ENCODE measurements around the gene DDC.

The DDC gene

DNA sequence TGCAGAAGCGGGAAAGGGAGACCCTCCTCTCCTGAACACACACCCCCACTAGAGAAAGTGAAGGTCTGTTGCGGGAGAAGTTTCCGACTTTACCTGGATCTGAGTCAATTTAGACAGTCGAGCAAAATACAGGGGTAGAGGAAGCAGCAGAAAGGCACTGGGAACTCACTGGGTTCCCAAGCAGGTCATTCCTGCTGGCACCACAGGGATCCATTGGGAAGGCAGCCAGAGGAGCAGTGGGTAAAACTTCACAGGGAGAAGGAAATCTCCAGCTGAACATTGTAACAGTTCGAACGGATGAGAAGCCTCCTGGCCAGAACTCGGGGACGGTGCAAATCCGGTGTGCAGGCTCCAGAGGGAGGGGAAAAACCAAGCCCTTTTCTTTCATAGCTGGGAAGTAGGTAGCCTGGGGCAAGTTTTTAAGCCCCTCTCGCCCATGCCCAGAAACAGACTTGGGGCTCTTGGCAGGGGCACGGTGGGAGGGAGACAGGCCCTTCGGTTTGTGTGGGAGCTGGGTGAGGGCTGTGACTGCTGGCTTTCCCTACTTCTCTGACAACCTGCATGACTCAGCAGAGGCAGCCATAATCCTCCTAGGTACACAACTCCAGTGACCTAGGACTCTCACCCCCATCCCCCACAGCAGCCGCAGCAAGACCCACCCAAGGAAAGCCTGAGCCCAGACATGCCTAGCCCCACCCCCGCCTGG is 51.9 kb downstream of the DDC start:
- no peak for DNase-seq (ENCODE audit: low read depth)

DNA sequence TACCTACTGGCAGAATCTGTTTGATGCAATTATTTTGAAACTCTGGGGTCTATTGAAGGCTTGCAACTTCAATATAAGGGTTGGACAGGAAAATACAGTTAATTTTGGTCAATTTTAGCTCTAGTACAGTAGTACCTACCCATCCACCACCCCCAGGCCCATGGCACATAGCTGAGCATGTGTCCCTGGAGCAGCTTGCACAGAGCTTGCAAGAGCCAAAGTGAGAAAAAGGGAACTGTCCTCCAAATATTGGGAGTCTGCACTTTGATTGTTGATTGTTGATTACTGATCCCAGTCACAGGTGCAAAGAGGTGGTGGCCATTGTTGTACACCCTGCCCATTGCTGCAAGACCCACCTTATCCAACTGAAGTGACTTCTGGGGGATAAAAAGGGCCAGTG is 52.8 kb downstream of the DDC start:
- no peak for DNase-seq (ENCODE audit: low read depth)

DNA sequence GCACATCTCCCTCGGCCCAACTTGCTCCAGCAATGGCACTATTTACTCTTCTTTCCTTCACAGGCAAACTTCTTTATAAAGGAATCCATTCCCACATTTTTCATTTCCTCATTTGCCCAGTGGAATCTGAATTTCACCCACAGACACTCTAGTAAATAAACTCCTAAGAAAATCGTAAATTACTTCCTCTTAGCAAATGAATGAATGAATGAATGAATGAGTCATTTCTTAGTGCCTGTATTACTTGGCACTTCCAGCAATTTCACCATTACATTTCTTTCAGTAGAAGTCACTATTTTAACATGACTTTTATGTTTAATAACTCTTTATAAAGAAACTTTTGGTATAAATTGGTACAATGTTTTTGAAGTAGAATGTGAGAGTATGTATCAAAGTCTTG is 55.7 kb downstream of the DDC start:
- DNase-seq (ENCODE audit: low read depth) = no peak

DNA sequence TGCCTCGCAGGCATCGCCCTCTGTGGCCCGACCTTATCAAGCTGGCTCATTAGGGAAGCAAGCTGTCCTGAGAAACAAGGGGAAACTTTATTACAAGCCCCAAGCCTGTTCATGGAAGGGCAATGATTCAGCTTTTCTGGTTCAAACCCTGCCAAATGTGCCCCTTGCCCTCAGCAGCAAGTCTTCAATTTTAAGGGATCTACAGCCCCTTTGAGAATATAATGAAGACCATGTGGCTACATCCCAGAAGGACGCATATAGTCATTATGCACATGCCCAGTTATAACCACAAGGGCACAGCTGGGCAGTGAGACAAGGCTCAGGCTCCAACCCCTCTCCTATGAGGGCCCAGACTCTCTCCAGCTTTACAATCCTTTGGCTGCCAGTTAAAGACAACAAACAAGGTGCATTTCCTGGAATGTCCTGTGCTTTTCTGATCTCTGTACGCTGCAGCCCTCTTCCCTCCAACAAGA is 56.7 kb downstream of the DDC start:
- no peak for DNase-seq (ENCODE audit: low read depth)

DNA sequence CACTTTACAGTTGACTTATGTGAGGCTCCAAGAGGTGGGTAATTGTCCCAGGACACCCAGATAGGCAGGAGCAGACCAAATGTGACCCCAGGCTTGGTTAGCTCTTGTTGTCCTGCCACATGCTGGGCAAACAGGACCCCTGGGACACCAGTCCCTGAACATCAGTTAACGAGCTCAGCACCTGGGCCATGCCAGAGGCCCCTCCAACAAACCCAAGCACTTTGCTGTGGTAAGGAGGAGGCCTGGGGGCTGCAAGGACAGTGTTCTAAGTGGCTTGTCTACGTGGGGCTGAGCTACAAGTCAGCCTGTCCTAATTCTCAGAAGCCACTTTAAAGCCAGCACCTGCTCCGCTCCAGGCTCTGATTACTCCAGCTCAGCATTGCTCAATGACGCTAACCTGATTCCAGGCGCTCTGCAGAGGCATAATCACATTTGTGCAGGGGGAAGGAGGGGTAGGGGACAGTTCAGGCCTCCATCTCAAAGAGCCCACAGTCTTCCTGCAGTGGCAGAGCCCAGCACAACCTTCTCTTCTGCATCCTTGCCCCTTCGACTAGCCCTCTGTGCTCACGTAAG is 57.2 kb downstream of the DDC start:
- no peak for DNase-seq (ENCODE audit: low read depth)

DNA sequence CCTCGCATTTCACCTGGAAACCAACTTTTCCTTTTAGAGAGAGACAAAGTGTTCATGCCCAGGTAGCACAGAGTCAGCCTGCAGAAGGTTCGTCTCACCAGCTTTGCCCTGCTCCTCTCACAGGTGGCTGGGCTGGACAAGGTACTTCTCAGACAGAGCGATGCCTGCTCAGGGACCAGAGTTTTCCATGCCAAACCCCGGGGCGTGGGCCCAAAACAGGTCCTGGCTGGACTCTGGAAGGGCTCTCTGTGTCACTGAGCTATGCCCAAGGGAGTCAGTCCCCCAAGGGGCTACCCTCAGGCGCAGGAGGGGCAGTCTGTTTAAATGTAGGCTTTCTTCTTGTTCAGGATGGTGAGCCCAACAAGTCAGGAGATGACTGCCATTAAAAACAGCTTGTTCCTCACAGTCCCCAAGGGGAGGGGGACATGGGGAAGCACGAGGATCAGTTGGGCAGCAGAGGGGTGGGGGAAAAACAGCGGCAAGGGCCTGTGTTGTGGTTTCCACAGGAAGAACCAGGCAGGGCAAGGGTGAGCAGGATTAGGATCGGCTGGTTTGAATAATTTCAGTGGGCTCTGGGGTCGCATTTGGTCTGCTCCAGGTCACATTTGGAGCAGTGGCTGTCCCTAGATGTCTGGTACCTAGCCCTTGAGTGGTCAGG is 59.5 kb downstream of the DDC start:
- no peak for DNase-seq (ENCODE audit: low read depth)

DNA sequence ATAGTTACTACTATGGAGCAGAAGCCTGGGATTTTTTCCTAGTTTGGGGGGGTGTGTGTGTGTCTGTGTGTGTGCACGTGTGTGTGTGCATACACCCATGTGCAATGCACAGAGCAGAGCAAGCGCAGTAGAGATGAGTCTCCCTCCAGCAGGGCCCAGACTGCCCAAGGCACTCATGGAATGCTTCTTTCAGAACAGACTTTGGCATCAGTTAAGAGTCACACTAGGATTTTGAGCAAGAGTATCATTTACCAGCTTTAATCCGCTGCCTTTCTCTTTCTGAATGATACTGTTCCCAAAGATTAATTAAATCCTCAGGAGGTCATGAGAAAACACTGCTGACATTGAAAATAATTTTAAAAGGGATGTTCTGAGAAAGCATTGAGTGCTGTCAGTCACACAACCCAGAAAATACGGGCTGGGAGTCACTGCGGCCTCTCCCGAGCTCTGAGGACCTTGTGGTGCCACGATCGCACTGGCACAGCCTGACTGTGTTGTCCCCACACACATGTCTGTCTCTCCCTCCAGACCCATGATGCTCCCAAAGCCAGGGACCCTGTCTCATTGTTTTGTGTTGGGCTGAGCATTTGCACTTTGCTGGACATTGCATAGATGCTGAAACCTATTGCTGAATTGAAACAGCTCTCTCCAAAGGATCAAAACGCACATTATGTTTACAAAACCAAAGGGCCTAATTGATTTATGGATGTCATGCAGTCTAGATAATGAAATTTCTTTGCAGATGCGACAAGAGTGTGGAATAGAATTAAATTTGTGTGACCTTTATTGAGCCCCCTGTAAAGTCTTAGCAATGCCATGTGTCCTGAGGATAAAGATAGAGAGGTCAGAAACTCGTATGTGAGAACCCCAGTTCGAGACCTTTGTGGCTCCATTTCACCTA is 60.3 kb downstream of the DDC start:
- no peak for DNase-seq (ENCODE audit: low read depth)

DNA sequence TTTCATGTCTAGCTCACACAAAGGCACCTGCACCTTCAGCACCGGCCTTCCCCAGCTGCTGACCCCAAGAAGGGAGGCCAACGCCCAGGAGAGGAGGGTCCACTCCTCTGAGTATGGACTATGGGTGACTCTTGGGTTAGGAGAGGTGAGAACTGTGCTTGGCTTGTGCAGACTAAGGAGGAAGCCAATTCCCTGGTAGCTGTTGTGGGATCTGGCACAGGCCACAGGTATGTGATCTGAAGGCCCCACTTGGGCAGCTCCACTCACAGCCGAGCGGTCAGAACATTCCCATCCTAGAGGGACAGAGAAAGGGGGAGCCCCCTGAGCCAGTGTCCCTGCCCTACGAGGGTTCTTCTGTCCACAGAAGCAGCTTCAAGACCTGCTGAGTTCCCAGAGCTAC is 62.3 kb downstream of the DDC start:
- DNase-seq (ENCODE audit: low read depth) = no peak

DNA sequence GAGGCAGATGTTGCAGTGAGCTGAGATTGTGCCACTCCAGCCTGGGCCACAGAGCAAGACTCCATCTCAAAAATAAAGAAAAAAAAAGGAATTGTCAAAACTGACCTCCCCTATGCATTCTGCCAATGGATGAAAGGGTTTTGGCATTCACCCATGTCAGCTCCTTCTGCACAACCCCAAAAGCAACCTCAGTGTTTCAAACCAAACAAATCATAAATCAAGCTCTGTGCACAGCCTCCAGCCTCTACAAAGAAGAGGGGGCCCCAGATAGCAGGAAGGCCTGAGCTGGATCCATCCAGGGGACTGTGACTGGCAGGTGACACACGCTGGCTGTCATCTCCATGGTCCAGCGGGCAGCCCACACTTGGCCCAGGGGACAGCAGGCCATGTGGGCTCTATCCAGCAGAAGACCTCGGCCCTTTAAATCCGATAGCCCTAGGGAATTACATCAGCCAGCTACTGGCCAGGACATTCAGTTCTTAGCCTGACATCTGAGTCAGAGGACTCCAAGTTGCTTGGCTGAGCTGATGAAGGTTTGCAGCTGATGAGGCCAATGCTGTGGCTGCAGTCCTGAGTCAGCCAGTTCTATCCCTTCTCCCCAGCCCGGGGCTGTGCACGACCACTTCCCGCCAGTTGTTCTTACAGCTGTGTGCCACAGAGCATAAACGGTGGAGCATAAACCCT is 63.1 kb downstream of the DDC start:
- DNase-seq (ENCODE audit: low read depth) = no peak

DNA sequence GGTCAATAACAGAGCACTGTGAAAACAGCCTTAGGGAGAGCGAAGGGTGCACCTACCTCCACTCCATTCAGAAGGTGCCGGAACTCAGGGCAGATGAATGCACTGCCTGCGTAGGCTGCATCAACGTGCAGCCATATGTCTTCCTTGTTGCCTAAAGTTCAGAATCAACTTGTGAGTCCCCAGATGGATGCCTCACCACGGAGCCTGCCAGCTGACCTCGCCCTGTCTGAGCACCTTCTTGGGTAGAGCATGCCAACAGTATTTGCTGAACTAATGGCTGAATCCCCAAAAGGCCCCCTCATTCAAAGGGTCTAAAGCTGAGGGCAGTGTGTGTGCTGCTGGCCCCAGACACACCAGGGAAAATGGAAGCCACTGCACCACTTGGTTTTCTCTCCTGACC is 66.1 kb downstream of the DDC start:
- DNase-seq (ENCODE audit: low read depth) = no peak

DNA sequence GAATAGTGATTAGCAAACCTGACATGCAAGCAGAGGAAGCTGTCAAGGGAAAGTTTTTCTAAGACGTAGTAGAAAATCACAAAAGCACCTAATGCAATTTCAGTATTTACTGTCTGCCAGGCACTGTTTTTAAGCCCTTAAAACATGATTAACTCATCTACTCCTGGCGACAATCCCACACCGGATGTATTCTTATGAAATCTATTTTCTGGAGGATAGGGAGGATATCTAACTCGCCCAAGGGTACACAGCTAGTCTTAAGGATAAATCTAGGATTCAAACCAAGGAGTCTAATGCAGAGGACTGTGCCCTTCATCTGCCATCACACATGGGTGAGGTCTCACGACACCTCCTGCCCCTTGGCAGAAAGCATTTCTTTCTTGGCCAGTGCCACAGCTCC is 67.2 kb downstream of the DDC start:
- DNase-seq (ENCODE audit: low read depth) = no peak

DNA sequence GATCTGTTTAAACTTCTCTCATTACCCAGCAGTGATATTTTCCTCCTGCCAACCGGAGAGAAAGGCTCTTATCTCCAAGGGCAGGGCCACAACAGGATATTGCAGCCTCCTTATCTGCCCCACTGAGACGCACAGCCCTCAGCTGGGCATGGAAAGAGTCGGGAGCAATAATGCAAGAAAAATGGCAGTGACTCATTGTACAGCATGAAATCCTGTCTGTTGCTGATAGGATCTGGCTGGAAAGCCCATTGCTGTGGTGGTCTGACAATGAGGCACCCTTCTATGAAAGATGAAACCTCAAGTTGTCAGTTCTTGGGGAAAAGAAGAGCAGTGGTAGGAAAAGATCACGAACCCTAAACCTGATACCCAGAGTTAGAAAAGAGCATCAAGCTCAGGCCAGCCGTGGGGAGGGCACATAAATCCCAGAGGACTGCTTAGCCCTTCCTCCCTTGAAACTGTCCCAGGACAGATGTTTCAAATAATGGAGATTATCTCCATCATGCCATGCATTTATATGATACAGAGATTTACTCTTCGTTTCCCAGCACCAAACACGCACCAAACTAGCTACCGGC is 68.0 kb downstream of the DDC start:
- no peak for DNase-seq (ENCODE audit: low read depth)

DNA sequence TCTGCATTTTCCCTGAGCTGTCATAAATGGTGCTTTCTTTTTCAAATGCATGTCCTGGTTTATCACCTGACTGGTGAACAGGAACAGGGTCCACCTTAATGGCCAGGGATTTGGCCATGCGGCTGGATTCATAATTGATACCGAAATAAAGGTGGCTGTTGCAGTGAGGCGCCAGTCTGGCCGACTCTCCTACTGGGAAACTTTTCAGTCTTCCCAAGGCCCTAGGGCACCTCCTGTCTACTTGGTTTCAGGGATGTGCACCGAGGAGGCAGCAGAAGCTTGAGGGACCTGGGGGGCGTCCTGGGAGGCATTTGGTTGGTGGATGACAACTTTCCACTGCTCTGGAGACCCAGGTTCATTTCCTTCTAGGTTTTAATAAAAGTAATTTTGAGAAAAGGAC is 68.6 kb downstream of the DDC start:
- DNase-seq (ENCODE audit: low read depth) = no peak

DNA sequence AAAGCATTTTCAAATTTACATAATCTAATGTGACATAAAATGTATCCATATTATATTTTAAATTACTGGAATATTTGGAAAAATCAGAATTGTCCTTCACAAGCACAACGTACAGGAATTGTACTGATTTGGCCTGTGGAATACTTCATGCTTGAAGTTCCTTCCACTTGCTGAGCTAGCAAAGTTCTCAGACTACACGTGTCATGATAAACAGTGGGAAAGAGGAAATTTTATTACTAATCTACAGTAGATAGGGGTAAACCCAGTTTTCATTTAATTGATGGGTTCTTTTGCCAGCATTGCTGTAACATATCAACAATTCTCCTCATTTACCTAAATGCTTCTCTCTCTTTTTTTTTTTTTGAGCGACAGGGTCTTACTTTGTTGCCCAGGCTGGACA is 69.5 kb downstream of the DDC start:
- DNase-seq (ENCODE audit: low read depth) = no peak

DNA sequence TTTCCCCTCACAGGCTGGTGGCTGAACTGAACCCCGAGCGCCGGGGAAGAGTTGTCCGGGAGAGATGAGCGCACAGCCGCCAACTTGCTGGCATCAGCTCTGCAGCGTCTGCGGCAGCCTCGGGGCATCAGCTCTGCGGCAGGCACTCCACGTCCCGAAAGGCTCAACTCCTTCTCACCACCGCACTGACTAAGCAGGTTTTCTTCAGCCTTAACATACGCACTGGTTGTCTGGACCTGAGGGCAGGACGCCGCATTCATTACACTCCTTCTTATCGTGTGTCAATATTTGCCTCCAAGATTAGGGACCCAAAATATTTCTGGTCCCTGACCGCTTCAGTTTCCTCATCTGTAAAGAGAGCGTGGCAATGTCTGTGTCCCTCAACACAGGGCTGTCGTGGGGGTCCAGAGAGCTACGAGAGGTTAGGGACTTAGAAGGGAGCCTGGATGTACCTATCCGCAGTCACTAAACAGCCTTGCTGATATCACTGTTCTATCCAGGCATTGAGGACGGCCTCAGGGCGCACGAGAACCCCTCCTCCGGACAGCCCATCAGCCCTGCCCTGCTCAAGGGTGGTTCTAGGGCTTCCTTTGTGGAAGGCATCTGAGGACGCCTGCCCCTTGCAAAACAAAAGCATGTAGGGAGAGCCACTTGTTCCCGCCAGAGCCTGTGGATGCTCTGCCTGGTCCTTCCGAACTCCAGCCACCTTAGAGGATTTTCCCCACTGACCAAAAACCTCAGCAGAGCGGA is 72.3 kb downstream of the DDC start:
- DNase-seq (ENCODE audit: low read depth) = no peak

DNA sequence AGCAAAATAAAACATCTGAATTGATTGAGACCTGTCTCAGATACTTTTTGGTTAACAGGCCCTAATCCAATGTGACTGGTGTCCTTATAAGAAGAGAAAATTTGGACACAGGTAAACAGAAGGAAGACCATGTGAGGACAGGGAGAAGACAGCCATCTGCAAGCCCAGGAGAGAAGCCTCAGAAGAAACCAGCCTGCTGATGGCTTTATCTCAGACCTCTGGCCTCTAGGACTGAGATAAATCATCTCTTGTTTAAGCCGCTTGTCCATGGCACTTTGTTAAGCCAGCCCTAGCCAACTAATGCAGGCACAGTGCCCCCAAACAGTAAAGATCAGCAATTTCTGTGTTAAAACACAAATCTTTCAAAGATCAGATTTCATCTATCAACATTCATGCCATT is 73.3 kb downstream of the DDC start:
- no peak for DNase-seq (ENCODE audit: low read depth)

DNA sequence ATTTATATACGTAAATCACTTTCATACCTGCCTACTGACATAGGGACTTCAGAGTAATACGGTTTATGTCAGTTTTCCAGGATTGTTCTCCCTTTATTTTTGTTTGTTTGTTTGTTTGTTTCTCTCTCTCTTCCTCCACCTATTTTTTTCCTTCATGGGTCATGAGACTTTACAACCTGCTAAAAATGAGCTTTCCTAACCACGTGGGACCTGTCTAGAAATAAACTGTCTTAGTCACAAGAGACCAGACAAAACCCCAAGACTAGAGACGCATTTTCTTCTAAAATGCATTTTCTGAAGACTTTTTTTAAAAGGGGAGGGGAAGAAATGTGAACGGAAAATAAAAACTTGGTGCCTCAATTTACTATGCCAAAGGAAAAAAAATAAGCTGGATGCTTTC is 74.0 kb downstream of the DDC start:
- no peak for DNase-seq (ENCODE audit: low read depth)

DNA sequence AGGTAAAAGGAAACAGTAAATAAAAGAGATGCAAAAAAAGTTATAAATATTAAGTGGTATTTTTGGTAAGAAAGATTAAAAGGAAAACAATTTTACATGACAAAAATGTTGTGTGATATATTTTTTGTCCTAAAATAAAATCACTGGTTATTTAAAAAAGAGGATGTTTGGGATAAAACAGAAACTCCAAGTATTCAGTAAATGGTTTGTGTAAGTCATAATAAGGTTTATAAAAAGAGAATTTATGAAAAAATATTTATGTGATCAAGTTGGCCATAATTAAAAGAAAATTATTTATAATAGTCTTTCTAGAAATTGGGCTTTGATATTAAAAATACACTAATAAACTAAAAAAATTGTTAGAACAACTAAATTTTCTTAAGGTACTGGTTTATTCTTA is 76.8 kb downstream of the DDC start:
- DNase-seq (ENCODE audit: low read depth) = no peak

DNA sequence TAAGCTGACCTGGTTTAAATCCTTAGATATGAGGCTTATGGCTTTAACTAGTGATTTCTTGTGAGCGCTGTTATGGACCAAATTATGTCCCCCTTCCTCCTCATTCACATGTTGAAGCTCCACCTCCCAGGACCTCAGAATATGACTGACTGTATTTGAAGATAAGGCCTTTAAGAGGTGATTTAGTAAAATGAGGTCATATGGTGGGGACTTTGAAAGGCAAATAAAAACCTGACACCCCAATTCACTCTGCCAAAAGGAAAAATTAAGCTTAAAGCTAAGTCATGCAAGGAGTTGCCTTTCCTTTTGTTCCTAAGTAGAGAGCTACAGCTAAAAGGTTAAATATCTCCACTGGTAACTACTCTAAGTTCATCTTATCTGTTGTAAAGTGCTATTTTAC is 78.7 kb downstream of the DDC start:
- DNase-seq (ENCODE audit: low read depth) = no peak

DNA sequence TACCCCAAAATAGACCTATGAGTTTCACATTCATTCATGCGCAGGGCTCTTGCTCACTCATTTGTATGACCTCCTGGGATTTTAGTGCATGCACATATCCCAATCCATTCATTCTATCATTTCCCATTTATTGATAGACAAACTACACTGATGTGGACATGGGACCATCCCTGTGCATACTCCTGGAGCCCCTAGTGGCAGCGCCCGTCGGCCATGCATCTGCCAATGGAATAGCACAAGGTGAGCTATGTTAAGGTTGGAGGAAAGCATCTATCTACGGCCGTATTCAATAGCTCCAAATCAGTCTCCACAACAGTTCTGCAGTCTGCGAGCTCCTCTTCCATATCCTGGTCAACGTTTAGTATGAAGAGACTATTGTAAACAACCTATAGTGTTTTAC is 83.3 kb downstream of the DDC start:
- DNase-seq (ENCODE audit: low read depth) = no peak

DNA sequence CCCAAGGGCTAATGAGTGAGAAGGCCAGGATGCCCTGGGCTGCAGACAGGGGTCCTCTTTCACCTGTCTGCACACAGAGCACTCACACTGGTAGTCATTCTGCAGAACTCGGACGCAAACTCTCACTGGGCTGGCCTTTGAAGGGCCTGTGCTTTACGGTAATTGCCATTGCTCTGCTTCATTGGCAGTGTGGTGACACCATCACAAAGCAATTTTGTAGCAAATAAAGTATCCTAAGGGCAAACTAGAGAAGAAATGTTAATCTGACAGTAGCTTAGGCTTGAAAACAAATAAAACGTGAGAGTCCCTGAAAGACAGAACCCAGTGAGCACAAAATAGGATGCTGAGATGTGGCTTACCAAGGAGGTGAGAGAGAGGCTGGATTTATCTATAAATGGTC is 84.4 kb downstream of the DDC start:
- DNase-seq (ENCODE audit: low read depth) = no peak

Data from activated T-helper 1 cell treated with Interleukin-2 at 50 U/mL for 16 hours (primary cell).